Fibroblast of lung (primary cell): ENCODE results near the gene NCAPD2. TPM values are rescaled to one million over a fixed set of nuclear protein-coding genes. Genes with fewer than 3 reads are reported as not detected.

Source experiments
- DNase-seq, 2 donors: peaks; one replicate each; pipeline versions ENCODE4 v3.0.0 to v3.0.0-alpha.2; 2010; ENCODE audit warnings: low read depth in 2 of 2
- H2AFZ ChIP-seq: 2 replicates; pipeline ENCODE4 v1.5.1; 2012; ENCODE audit warnings: low read length, control low read depth, inconsistent platforms
- H3K27ac ChIP-seq: 2 replicates; pipeline ENCODE4 v1.5.1; 2011; ENCODE audit warnings: low read length, control low read depth; ENCODE audit not compliant: insufficient read depth
- H3K27me3 ChIP-seq: 2 replicates; pipeline ENCODE4 v1.5.1; 2011; ENCODE audit warnings: mild to moderate bottlenecking, low read length; ENCODE audit not compliant: control insufficient read depth, insufficient read depth
- H3K36me3 ChIP-seq: 2 replicates; pipeline ENCODE4 v1.5.1; 2011; ENCODE audit warnings: low read length; ENCODE audit not compliant: control insufficient read depth, insufficient read depth
- H3K4me1 ChIP-seq: 2 replicates; pipeline ENCODE4 v1.5.1; 2011; ENCODE audit warnings: low read length; ENCODE audit not compliant: control insufficient read depth, insufficient read depth; ENCODE audit errors: extremely low read depth
- H3K4me2 ChIP-seq: 2 replicates; pipeline ENCODE4 v1.5.1; 2011; ENCODE audit warnings: low read length, control low read depth; ENCODE audit not compliant: insufficient read depth; ENCODE audit errors: extremely low read depth
- H3K4me3 ChIP-seq, 4 experiments: fragments of 200-600 bp in 1 of 4; sonication (generic) in 1 of 4; replicated peaks in 1 of 4; 2 replicates each; pipeline ENCODE4 v1.5.1; 2011 to 2016; ENCODE audit warnings: low read length in 4 of 4, low read depth in 3 of 4, mild to moderate bottlenecking in 3 of 4, control low read depth in 2 of 4, inconsistent platforms in 1 of 4, mixed read lengths in 1 of 4; ENCODE audit not compliant: insufficient read depth in 1 of 4; ENCODE audit errors: control extremely low read depth in 1 of 4
- H3K79me2 ChIP-seq: 2 replicates; pipeline ENCODE4 v1.5.1; 2012; ENCODE audit warnings: mild to moderate bottlenecking, low read length, inconsistent platforms; ENCODE audit not compliant: control insufficient read depth, insufficient read depth
- H3K9ac ChIP-seq: 2 replicates; pipeline ENCODE4 v1.5.1; 2011; ENCODE audit warnings: mild to moderate bottlenecking, low read length, control low read depth; ENCODE audit not compliant: insufficient read depth
- H3K9me3 ChIP-seq: 2 replicates; pipeline ENCODE4 v1.5.1; 2012; ENCODE audit warnings: low read depth, low read length; ENCODE audit not compliant: control insufficient read depth, insufficient read depth
- H4K20me1 ChIP-seq: 2 replicates; pipeline ENCODE4 v1.5.1; 2011; ENCODE audit warnings: low read length; ENCODE audit not compliant: control insufficient read depth, insufficient read depth; ENCODE audit errors: extremely low read depth
- CTCF ChIP-seq, 2 donors: IDR thresholded peaks in 1 of 2; conservative IDR thresholded peaks in 1 of 2; 1 replicate in 1 of 2; 2 replicates in 1 of 2; pipeline ENCODE4 v1.5.1; 2011 to 2012; ENCODE audit warnings: low read length in 2 of 2, control low read depth in 1 of 2, inconsistent platforms in 1 of 2, low read depth in 1 of 2, mild to moderate bottlenecking in 1 of 2
- EZH2 ChIP-seq: IDR thresholded peaks from 2 replicates; pipeline ENCODE4 v1.5.1; 2012; ENCODE audit warnings: low read length, control low read depth, mild to moderate bottlenecking; ENCODE audit errors: missing control alignments
- polyA plus RNA-seq, 2 donors: library from polyadenylated mRNA; depleted of rRNA in 1 of 2; stranded (reverse) in 1 of 2; unstranded in 1 of 2; fragments of >200 nt; gene quantifications; 2 replicates each; pipeline ENCODE4 v1.2.1, GENCODE V29; 2011 to 2012; ENCODE audit warnings: missing spikeins in 1 of 2
- total RNA-seq: library from RNA; depleted of rRNA; stranded (reverse); fragments of >200 nt; gene quantifications from 2 replicates; pipeline ENCODE4 v1.2.1, GENCODE V29; 2014

NCAPD2 gene
- total and polyA plus RNA-seq, 2 donors (not counting 1 experiment from before 2014, with no cell fraction given), result 17.2 to 42.3 TPM

GRCh38 chr12:6524648-6525047 is 30.7 kb downstream of the NCAPD2 start:
- Histone ChIP-seq H3K36me3 (peaks cover 34% of the 10 kb centered on the region), H3K9me3 (no peaks in the 10 kb centered on the region), H3K4me3 (no peak overlapping the region), H3K27ac (no peak overlapping the region), H3K9ac (no peak overlapping the region), H2AFZ (no peak overlapping the region), H3K27me3 (no peaks in the 10 kb centered on the region), H3K4me1 (no peaks in the 10 kb centered on the region), H3K79me2 (no peaks in the 10 kb centered on the region), H4K20me1 (no peaks in the 10 kb centered on the region), H3K4me2 (no peak overlapping the region)
- TF ChIP-seq EZH2 (no peak), CTCF (conservative IDR thresholded peaks at IDR 0.05 in 1 of 2, IDR thresholded peaks at IDR 0.05 in 1 of 2; ENCODE audit: low read depth in 1 of 2, low read length in 2 of 2) (no peak)
- DNase-seq, result no peak

- no peak overlapping the region for H2AFZ ChIP-seq
- no peak overlapping the region for H3K4me3 ChIP-seq
- no peaks in the 10 kb centered on the region for H4K20me1 ChIP-seq
- H3K9me3 ChIP-seq, result no peaks in the 10 kb centered on the region
- peaks cover 35% of the 10 kb centered on the region for H3K36me3 ChIP-seq
- no peaks in the 10 kb centered on the region for H3K27me3 ChIP-seq
- TF ChIP-seq EZH2, result no peak
- no peak for TF ChIP-seq CTCF (conservative IDR thresholded peaks at IDR 0.05 in 1 of 2, IDR thresholded peaks at IDR 0.05 in 1 of 2; ENCODE audit: low read depth in 1 of 2, low read length in 2 of 2)
- no peaks in the 10 kb centered on the region for H3K79me2 ChIP-seq
- DNase-seq, result no peak
- no peaks in the 10 kb centered on the region for H3K4me1 ChIP-seq
- H3K4me2 ChIP-seq, result no peak overlapping the region
- H3K27ac ChIP-seq, result no peak overlapping the region
- no peak overlapping the region for H3K9ac ChIP-seq
These were observed 32.3 kb downstream of the NCAPD2 start for GRCh38 chr12:6526201-6526600.

- Histone ChIP-seq H4K20me1 (no peaks in the 10 kb centered on the region), H3K9ac (no peak overlapping the region), H3K9me3 (no peaks in the 10 kb centered on the region), H3K4me1 (peaks cover 4% of the 10 kb centered on the region), H3K4me2 (no peak overlapping the region), H3K27ac (no peak overlapping the region), H3K36me3 (peaks cover 35% of the 10 kb centered on the region), H2AFZ (no peak overlapping the region), H3K79me2 (peaks cover 1% of the 10 kb centered on the region), H3K27me3 (no peaks in the 10 kb centered on the region), H3K4me3 (no peak overlapping the region)
- no peak for TF ChIP-seq CTCF (conservative IDR thresholded peaks at IDR 0.05 in 1 of 2, IDR thresholded peaks at IDR 0.05 in 1 of 2; ENCODE audit: low read depth in 1 of 2, low read length in 2 of 2)
- no peak for TF ChIP-seq EZH2
- DNase-seq, result no peak
These were observed 33.0 kb downstream of the NCAPD2 start for GRCh38 chr12:6526766-6527525.
